ENCODE data around the gene PPL. TPM values are rescaled to one million over a fixed set of nuclear protein-coding genes. Genes with fewer than 3 reads are reported as not detected.

Gene PPL
- total and polyA plus RNA-seq, 2 of the 8 experiments (the other 6 are each of a cell fraction or from before 2014, with no cell fraction given), result 11.3 to 29.5 TPM

- H3K4me1 ChIP-seq (replicated peaks in 1 of 4; ENCODE audit: control insufficient read depth in 3 of 4, insufficient read depth in 4 of 4, low read length in 3 of 4), result no peaks in the 10 kb centered on the region
- WGBS, 2 experiments (ENCODE audit: extremely low coverage in 1 of 2, insufficient coverage in 1 of 2, insufficient read length in 1 of 2, insufficient replicate concordance in 2 of 2, low coverage in 1 of 2, low lambda C conversion rate in 2 of 2, missing lambda C conversion rate in 1 of 2), result 97% methylated on average over 12 of the region's 12 CpGs; no CpG with 5 or more reads in 1 of the 2 experiments
- TF ChIP-seq JUND (IDR thresholded peaks at IDR 0.05; ENCODE audit: low read length) (no peak), TCF12 (IDR thresholded peaks at IDR 0.05; ENCODE audit: low read depth, low read length) (no peak), BRCA1 (IDR thresholded peaks at IDR 0.05; ENCODE audit: low read depth, low read length) (no peak), MAX (IDR thresholded peaks at IDR 0.05) (no peak)
These were observed 70.4 kb downstream of the PPL start for GRCh38 chr16:4866586-4866985.

More at GRCh38 chr16:4866586-4866985, 70.4 kb downstream of the PPL start:
- Histone ChIP-seq H4K5ac (ENCODE audit: insufficient read length, low read depth, low read length) (no peak overlapping the region), H2BK5ac (ENCODE audit: low read depth, low read length) (no peak overlapping the region), H3K56ac (replicated peaks; ENCODE audit: insufficient read length, low read depth, low read length) (no peak overlapping the region), H3K18ac (ENCODE audit: extremely low read depth, low read length) (no peak overlapping the region), H3K23me2 (ENCODE audit: low read depth, low read length) (no peaks in the 10 kb centered on the region), H3K79me2 (ENCODE audit: control insufficient read depth in 1 of 2, insufficient read depth in 2 of 2, low read length in 2 of 2) (peaks cover 4 to 60% of the 10 kb centered on the region in 2 experiments; a peak in 3 of 4 replicates), H3K36me3 (ENCODE audit: control insufficient read depth in 2 of 4, insufficient read depth in 4 of 4, low read length in 3 of 4) (peaks cover 9 to 37% (median 22%) of the 10 kb centered on the region in 4 experiments; a peak in 7 of 8 replicates), H2BK15ac (ENCODE audit: low read length) (no peak overlapping the region), H2BK20ac (ENCODE audit: low read length) (no peak overlapping the region), H3K27ac (ENCODE audit: low read depth, low read length) (no peak overlapping the region), H3K9me3 (ENCODE audit: insufficient read depth in 2 of 2, low read depth in 1 of 2, low read length in 1 of 2) (no peaks in the 10 kb centered on the region), H4K91ac (replicated peaks; ENCODE audit: insufficient read length, low read length) (no peak overlapping the region), H3K4ac (replicated peaks; ENCODE audit: insufficient read length, low read depth, low read length) (no peak overlapping the region), H2AK5ac (ENCODE audit: low read depth, low read length) (no peak overlapping the region), H3K27me3 (replicated peaks in 1 of 4; ENCODE audit: control insufficient read depth in 3 of 4, extremely low read depth in 1 of 4, insufficient read depth in 3 of 4, low read length in 3 of 4) (no peaks in the 10 kb centered on the region), H2BK120ac (replicated peaks; ENCODE audit: low read depth, low read length) (no peak overlapping the region), H4K20me1 (replicated peaks in 1 of 2; ENCODE audit: control insufficient read depth in 1 of 2, insufficient read depth in 2 of 2, low read length in 2 of 2) (peaks cover 2 to 12% of the 10 kb centered on the region in 2 experiments), H3K9ac (replicated peaks in 1 of 4; ENCODE audit: extremely low read depth in 1 of 4, low read depth in 3 of 4, low read length in 3 of 4) (no peak overlapping the region), H3K4me3 (ENCODE audit: extremely low read depth in 1 of 4, insufficient read depth in 2 of 4, low read depth in 3 of 4, low read length in 4 of 4) (no peak overlapping the region), H3K23ac (ENCODE audit: insufficient read length) (no peak overlapping the region), H3K79me1 (ENCODE audit: low read depth, low read length) (peaks cover 11% of the 10 kb centered on the region), H3K4me2 (ENCODE audit: insufficient read depth in 1 of 2, low read depth in 2 of 2, low read length in 2 of 2) (no peak overlapping the region), H2BK12ac (ENCODE audit: low read depth, low read length) (no peak overlapping the region), H4K8ac (ENCODE audit: extremely low read depth, insufficient read depth, low read length) (no peak overlapping the region), H2AFZ (ENCODE audit: low read length) (no peak overlapping the region), H3K14ac (ENCODE audit: insufficient read length) (no peak overlapping the region)
- CTCF ChIA-PET (ENCODE audit: partially characterized antibody), result interaction anchor here (0.9 to 2.1 kb wide), 5 partner anchors 10 to 160 kb away, joined by 3 to 11 read pairs (median 4); no protein-coding TSS in a partner anchor
- FAIRE-seq, result no peak
- DNase-seq (ENCODE audit: low read depth in 1 of 2, low spot score in 2 of 2), result no peak
- POLR2A ChIA-PET (ENCODE audit: partially characterized antibody), result interaction anchor here (0.8 to 2.2 kb wide), 3 partner anchors 18 to 34 kb away, joined by 3 to 6 read pairs (median 4); no protein-coding TSS in a partner anchor

All from H1 (cell line).